Caco-2 (cell line): ENCODE data around the gene LPCAT1. TPM values are rescaled to one million over a fixed set of nuclear protein-coding genes. Genes with fewer than 3 reads are reported as not detected.
A peak's percentile ranks its signal among the peaks of the same experiment; 100 is the strongest.

Source experiments
- BruUV-seq: library from RNA; stranded (reverse); fragments of 400-500 nt; replicated peaks from 2 replicates; lab custom pipeline; 2021; lab: Mats Ljungman, UMichigan
- CTCF ChIA-PET: fragments of 300-600 bp; sonication (Branson Sonifier 250); formaldehyde crosslinking; loops from one replicate; lab custom pipeline; 2022; ENCODE audit warnings: antibody characterized with exemption; lab: Charles Lee
- POLR2A ChIA-PET: fragments of 300-600 bp; sonication (Branson Sonifier 250); formaldehyde crosslinking; loops from one replicate; lab custom pipeline; 2022; ENCODE audit warnings: antibody characterized with exemption; lab: Charles Lee
- DNase-seq, 2 experiments: peaks; one replicate each; pipeline versions ENCODE4 v3.0.0 to v3.0.0-alpha.2; 2020 to 2022
- H3K27me3 ChIP-seq: replicated peaks from 2 replicates; pipeline ENCODE4 v1.6.0; 2011; ENCODE audit warnings: low read length; ENCODE audit not compliant: control insufficient read depth, insufficient read depth
- H3K36me3 ChIP-seq: 2 replicates; pipeline ENCODE4 v1.5.1; 2011; ENCODE audit warnings: low read length; ENCODE audit not compliant: control insufficient read depth, insufficient read depth
- H3K4me1 ChIP-seq: fragments of 250-450 bp; sonication (Bioruptor Pico); 2 replicates; pipeline ENCODE4 v1.5.1; 2020; ENCODE audit warnings: mild to moderate bottlenecking
- H3K4me3 ChIP-seq: 2 replicates; pipeline ENCODE4 v1.5.1; 2011; ENCODE audit warnings: low read depth, mild to moderate bottlenecking, control low read depth, low read length
- H3K9me3 ChIP-seq: fragments of 250-450 bp; sonication (Bioruptor Pico); 2 replicates; pipeline ENCODE4 v1.5.1; 2020; ENCODE audit warnings: mild to moderate bottlenecking, moderate library complexity
- H3K27ac Mint-ChIP-seq: one replicate; pipeline ENCODE4 v1.8.0; 2022; ENCODE audit warnings: mixed read lengths; ENCODE audit not compliant: unreplicated experiment
- H3K27me3 Mint-ChIP-seq: one replicate; pipeline ENCODE4 v1.8.0; 2022; ENCODE audit warnings: mixed read lengths; ENCODE audit not compliant: insufficient read depth, unreplicated experiment
- H3K36me3 Mint-ChIP-seq: one replicate; pipeline ENCODE4 v1.8.0; 2022; ENCODE audit warnings: mild to moderate bottlenecking, mixed read lengths; ENCODE audit not compliant: insufficient read depth, unreplicated experiment
- H3K4me1 Mint-ChIP-seq: one replicate; pipeline ENCODE4 v1.8.0; 2022; ENCODE audit warnings: low read depth, mixed read lengths; ENCODE audit not compliant: unreplicated experiment
- H3K4me3 Mint-ChIP-seq: one replicate; pipeline ENCODE4 v1.8.0; 2022; ENCODE audit warnings: mild to moderate bottlenecking, moderate library complexity, mixed read lengths; ENCODE audit not compliant: unreplicated experiment
- H3K9me3 Mint-ChIP-seq: one replicate; pipeline ENCODE4 v1.8.0; 2022; ENCODE audit warnings: mixed read lengths; ENCODE audit not compliant: unreplicated experiment
- intact Hi-C: fragments of 100-400 bp; cut with micrococcal nuclease; formaldehyde crosslinking; loops from one replicate; pipeline ENCODE4 v1.10.0; 2022; ENCODE audit not compliant: unreplicated experiment
- total RNA-seq: library from RNA; stranded (reverse); gene quantifications from 2 replicates; pipeline ENCODE4 v1.2.3, GENCODE V29; 2022
- TF ChIP-seq, protein P1 (sequence below), 2 experiments: fragments of 200-600 bp in 1 of 2; IDR thresholded peaks; 1 replicate in 1 of 2; 2 replicates in 1 of 2; pipeline versions ENCODE4 v1.5.1 to v1.8.0; 2011 to 2022; ENCODE audit warnings: antibody characterized with exemption in 1 of 2, control low read depth in 1 of 2, inconsistent platforms in 1 of 2, low read depth in 1 of 2, low read length in 1 of 2, mild to moderate bottlenecking in 1 of 2, moderate library complexity in 1 of 2; ENCODE audit not compliant: insufficient read depth in 1 of 2, severe bottlenecking in 1 of 2, unreplicated experiment in 1 of 2

Gene LPCAT1
- total RNA-seq, 1 experiment from 2014 or later: 52.8 TPM

DNA sequence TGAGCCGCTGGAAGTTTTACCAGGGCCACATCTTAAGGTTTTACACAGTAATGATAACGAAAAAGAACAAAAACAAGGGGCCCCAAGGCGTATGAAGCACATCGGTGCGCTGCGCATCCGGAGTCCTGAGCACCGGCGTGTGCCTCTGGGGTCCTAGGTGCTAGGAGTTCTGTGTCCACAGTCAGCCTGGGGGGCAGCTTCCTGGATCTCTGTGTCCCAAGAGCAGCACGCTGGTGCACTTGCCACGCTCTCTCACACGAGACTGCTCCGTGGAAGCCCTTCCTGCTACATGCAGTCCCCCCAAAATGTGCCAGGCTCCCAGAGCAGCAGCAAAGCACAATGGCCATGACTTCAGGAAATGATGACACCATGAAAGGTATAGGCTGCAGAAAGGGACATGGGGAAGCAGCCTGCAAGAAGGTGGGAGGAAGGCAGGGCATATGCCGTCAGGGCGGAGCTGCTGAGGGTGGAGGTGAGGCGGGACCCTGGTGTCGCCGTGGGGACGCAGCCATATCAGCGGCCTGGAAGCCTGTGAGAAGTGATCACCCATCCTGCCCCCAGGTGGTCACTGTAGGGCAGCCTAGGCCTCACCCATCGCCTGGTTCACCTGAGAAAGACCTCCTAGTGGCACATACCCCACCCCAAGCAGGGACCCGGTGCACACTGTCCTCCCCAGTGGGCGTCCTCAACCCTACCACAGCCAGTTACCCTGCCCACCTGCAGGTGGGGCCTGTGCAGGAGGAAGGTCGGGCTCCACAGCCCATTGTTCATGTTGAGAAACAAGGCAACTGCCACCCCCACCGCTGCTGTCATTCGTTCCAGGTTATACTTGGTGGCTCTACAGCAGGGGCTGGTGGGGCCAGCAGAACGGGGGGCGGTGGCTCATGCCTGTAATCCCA lies 54.9 kb downstream of the LPCAT1 start:
- Histone ChIP-seq H3K4me3 (no peak overlapping the region), H3K4me1 (no peaks in the 10 kb centered on the region), H3K27me3 (no peaks in the 10 kb centered on the region), H3K9me3 (no peaks in the 10 kb centered on the region; the same call in 1 of the 2 replicates), H3K36me3 (peaks cover 3% of the 10 kb centered on the region)
- no peaks in the 10 kb centered on the region for H3K4me1 Mint-ChIP-seq
- ChIA-PET CTCF (no interaction called here), POLR2A (no interaction called here)
- H3K27ac Mint-ChIP-seq: no peak overlapping the region
- intact Hi-C loops: no loop called here
- H3K4me3 Mint-ChIP-seq: no peak overlapping the region
- TF ChIP-seq, protein P1, sequence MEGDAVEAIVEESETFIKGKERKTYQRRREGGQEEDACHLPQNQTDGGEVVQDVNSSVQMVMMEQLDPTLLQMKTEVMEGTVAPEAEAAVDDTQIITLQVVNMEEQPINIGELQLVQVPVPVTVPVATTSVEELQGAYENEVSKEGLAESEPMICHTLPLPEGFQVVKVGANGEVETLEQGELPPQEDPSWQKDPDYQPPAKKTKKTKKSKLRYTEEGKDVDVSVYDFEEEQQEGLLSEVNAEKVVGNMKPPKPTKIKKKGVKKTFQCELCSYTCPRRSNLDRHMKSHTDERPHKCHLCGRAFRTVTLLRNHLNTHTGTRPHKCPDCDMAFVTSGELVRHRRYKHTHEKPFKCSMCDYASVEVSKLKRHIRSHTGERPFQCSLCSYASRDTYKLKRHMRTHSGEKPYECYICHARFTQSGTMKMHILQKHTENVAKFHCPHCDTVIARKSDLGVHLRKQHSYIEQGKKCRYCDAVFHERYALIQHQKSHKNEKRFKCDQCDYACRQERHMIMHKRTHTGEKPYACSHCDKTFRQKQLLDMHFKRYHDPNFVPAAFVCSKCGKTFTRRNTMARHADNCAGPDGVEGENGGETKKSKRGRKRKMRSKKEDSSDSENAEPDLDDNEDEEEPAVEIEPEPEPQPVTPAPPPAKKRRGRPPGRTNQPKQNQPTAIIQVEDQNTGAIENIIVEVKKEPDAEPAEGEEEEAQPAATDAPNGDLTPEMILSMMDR (IDR thresholded peaks at IDR 0.05; ENCODE audit: insufficient read depth in 1 of 2, low read depth in 1 of 2, low read length in 1 of 2, severe bottlenecking in 1 of 2, unreplicated experiment in 1 of 2): no peak
- DNase-seq: no peak
- H3K36me3 Mint-ChIP-seq: peaks cover 62% of the 10 kb centered on the region
- BruUV-seq: no TSS peak
- no peaks in the 10 kb centered on the region for H3K27me3 Mint-ChIP-seq
- no peaks in the 10 kb centered on the region for H3K9me3 Mint-ChIP-seq

DNA sequence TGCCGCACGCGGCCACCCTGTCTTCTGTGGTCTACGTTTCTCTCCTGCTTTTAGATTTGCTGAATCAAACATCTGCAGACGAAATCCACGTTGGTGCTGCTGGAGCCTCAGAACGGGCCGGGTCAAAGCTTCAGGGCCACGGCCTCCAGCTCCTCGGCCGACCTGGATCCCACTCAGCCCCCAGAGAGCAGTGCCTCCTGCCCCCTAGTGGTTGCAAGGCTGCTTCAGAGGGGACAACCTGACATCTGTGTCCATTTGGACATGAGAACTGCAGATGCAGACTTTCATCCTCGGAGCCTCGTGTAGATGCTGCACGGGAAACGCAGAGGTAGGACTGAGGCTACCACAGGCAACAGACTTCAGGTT lies 55.5 kb downstream of the LPCAT1 start:
- intact Hi-C loops: no loop called here
- Mint-ChIP-seq H3K27ac (no peak overlapping the region), H3K4me1 (no peaks in the 10 kb centered on the region), H3K36me3 (peaks cover 68% of the 10 kb centered on the region), H3K27me3 (no peaks in the 10 kb centered on the region), H3K9me3 (no peaks in the 10 kb centered on the region), H3K4me3 (no peak overlapping the region)
- Histone ChIP-seq H3K36me3 (peaks cover 3% of the 10 kb centered on the region), H3K4me3 (no peak overlapping the region), H3K27me3 (no peaks in the 10 kb centered on the region), H3K4me1 (no peaks in the 10 kb centered on the region), H3K9me3 (no peaks in the 10 kb centered on the region; the same call in 1 of the 2 replicates)
- ChIA-PET CTCF (interaction anchor here (0.7 kb wide), 1 partner anchor 83 kb away, joined by 3 read pairs; no protein-coding TSS in a partner anchor), POLR2A (no interaction called here)
- TF ChIP-seq, protein P1 (IDR thresholded peaks at IDR 0.05; ENCODE audit: insufficient read depth in 1 of 2, low read depth in 1 of 2, low read length in 1 of 2, severe bottlenecking in 1 of 2, unreplicated experiment in 1 of 2): peak; percentile 20 to 32
- DNase-seq: peak; percentile 29 to 32
- BruUV-seq: no TSS peak

DNA sequence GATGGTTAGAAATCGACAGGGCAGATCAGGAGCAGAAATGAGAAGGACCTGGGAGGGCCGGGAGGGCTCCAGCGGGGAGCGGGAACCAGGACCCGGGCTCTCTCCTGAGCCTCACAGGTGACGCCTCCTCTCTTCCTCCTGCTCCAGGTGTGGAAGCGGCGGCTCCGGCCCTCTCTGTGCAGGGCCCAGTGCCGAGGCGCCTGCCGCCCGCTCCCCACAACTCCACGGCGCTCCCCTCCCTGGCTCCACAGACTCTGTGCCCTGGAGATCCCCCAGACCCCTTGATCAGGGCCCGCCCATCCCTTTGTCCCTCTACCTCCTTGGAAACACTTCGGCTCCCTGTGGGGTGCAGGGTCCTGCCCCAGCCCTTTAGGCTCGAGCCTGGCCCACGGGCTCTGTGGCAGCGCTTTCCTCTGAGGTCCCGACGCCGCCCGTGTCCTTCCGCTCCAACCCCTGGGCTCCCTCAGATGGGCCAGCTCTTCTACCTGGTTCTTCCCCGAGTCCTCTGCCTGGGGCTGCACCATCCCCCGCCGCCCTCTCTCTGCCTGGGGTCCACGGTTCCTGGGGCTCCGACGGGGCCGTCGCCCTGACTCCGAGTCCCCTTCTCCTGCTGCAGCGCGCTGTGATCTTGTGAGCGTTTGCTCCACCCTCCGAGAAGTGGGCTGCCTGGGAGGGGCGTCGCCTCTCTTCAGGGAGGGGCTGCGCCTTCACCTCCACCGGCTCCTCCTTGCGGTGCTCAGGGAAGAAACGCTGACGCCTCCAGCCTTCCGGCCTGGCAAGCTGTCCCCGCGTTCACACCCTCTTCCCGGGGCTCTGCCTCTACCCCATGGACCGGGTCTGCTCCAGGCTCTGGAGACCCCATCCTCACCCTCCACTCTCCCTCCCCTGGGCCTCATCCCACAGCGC lies 56.2 kb downstream of the LPCAT1 start:
- H3K4me3 Mint-ChIP-seq: no peak overlapping the region
- H3K36me3 Mint-ChIP-seq: peaks cover 73% of the 10 kb centered on the region
- TF ChIP-seq, protein P1 (IDR thresholded peaks at IDR 0.05; ENCODE audit: insufficient read depth in 1 of 2, low read depth in 1 of 2, low read length in 1 of 2, severe bottlenecking in 1 of 2, unreplicated experiment in 1 of 2): no peak
- no peak overlapping the region for H3K27ac Mint-ChIP-seq
- ChIA-PET CTCF (interaction anchor here (0.7 kb wide), 1 partner anchor 83 kb away, joined by 3 read pairs; no protein-coding TSS in a partner anchor), POLR2A (no interaction called here)
- H3K4me1 Mint-ChIP-seq: no peaks in the 10 kb centered on the region
- Histone ChIP-seq H3K4me1 (no peaks in the 10 kb centered on the region), H3K27me3 (no peaks in the 10 kb centered on the region), H3K4me3 (no peak overlapping the region), H3K36me3 (peaks cover 3% of the 10 kb centered on the region), H3K9me3 (no peaks in the 10 kb centered on the region; the same call in 1 of the 2 replicates)
- BruUV-seq: no TSS peak
- no peaks in the 10 kb centered on the region for H3K9me3 Mint-ChIP-seq
- intact Hi-C loops: no loop called here
- DNase-seq: no peak
- no peaks in the 10 kb centered on the region for H3K27me3 Mint-ChIP-seq
